K562 (cell line): ENCODE measurements around the gene DYNLT3. TPM values are rescaled to one million over a fixed set of nuclear protein-coding genes. Genes with fewer than 3 reads are reported as not detected.

Experiments used
- CBFB ChIP-seq: sonication (generic); formaldehyde crosslinking; IDR thresholded peaks from 2 replicates; pipeline ENCODE4 v1.4.0; 2020; ENCODE audit warnings: mild to moderate bottlenecking, missing genetic modification reagents
- CBX3 ChIP-seq, 2 experiments: IDR thresholded peaks; 1 replicate in 1 of 2; 2 replicates in 1 of 2; pipeline ENCODE4 v1.6.1; 2012; ENCODE audit warnings: inconsistent platforms in 2 of 2, low read length in 2 of 2, borderline replicate concordance in 1 of 2, control low read depth in 1 of 2
- FOXJ3 ChIP-seq: sonication (generic); formaldehyde crosslinking; IDR thresholded peaks from 2 replicates; pipeline ENCODE4 v1.4.0; 2020; ENCODE audit warnings: mild to moderate bottlenecking, missing genetic modification reagents
- HMG20A ChIP-seq: fragments of 450-650 bp; formaldehyde crosslinking; conservative IDR thresholded peaks from 2 replicates; pipeline ENCODE4 v1.4.0; 2020; ENCODE audit warnings: mild to moderate bottlenecking, mixed read lengths
- PHF20 ChIP-seq: fragments of 450-650 bp; IDR thresholded peaks from 2 replicates; pipeline ENCODE4 v1.6.1; 2018; ENCODE audit not compliant: partially characterized antibody
- POLR2B ChIP-seq: fragments of 450-650 bp; IDR thresholded peaks from 2 replicates; pipeline ENCODE4 v1.6.1; 2018; ENCODE audit warnings: low read depth; ENCODE audit not compliant: partially characterized antibody
- PRMT5 ChIP-seq: sonication (generic); formaldehyde crosslinking; IDR thresholded peaks from 2 replicates; pipeline ENCODE4 v1.5.0; 2020; ENCODE audit warnings: missing genetic modification reagents
- PURB ChIP-seq: sonication (generic); formaldehyde crosslinking; IDR thresholded peaks from 2 replicates; pipeline ENCODE4 v1.9.0; 2021; ENCODE audit warnings: low read depth, mild to moderate bottlenecking, missing genetic modification reagents
- RBBP5 ChIP-seq: fragments of 200-600 bp; sonication (generic); IDR thresholded peaks from 2 replicates; pipeline ENCODE4 v1.6.1; 2012; ENCODE audit warnings: borderline replicate concordance, mild to moderate bottlenecking, low read length, control low read depth, inconsistent platforms; ENCODE audit not compliant: insufficient read depth, poor library complexity, severe bottlenecking
- RCOR1 ChIP-seq, 2 experiments: IDR thresholded peaks; 2 replicates each; pipeline ENCODE4 v1.6.1; 2012; ENCODE audit warnings: low read depth in 2 of 2, low read length in 2 of 2, borderline replicate concordance in 1 of 2, improper control_type of control experiment in 1 of 2
- SMAD4 ChIP-seq: fragments of 250-450 bp; sonication (Bioruptor Pico); conservative IDR thresholded peaks from 2 replicates; pipeline ENCODE4 v1.8.0; 2021; ENCODE audit warnings: inconsistent platforms, mild to moderate bottlenecking, moderate library complexity
- STAT5A ChIP-seq: IDR thresholded peaks from 2 replicates; pipeline ENCODE4 v1.6.1; 2012; ENCODE audit warnings: low read length, inconsistent platforms, borderline replicate concordance
- TAF9B ChIP-seq: fragments of 450-650 bp; IDR thresholded peaks from 2 replicates; pipeline ENCODE4 v1.6.1; 2018; ENCODE audit warnings: mild to moderate bottlenecking; ENCODE audit not compliant: partially characterized antibody
- TEAD1 ChIP-seq, 2 experiments: fragments of 450-650 bp in 1 of 2; sonication (generic) in 1 of 2; formaldehyde crosslinking; IDR thresholded peaks; 2 replicates each; pipeline versions ENCODE4 v1.4.0 to v1.8.0; 2020 to 2022; ENCODE audit warnings: mild to moderate bottlenecking in 2 of 2, missing genetic modification reagents in 1 of 2
- ZNF354B ChIP-seq: fragments of 250-450 bp; sonication (Bioruptor Pico); IDR thresholded peaks from 2 replicates; pipeline ENCODE4 v1.4.0; 2020
- polyA plus RNA-seq, 8 experiments: library from polyadenylated mRNA; depleted of rRNA in 4 of 8; stranded (reverse) in 5 of 8; unstranded in 3 of 8; fragments of >200 nt; fragmentation: Nextera tagmentation in 2 of 8; fragmentation: Illumina TruSeq in 1 of 8; extraction: Ambion mirVana in 2 of 8; extraction: Trizol in 1 of 8; gene quantifications; 2 replicates each; pipeline versions ENCODE4 v1.2.1 to v1.2.3, GENCODE V29; 2011 to 2014; ENCODE audit warnings: inconsistent platforms in 1 of 8, missing spikeins in 1 of 8
- total RNA-seq, 7 experiments: library from RNA; depleted of rRNA in 6 of 7; stranded (reverse); fragments of >200 nt in 6 of 7; fragmentation: Illumina TruSeq in 2 of 7; extraction: Trizol in 2 of 7; gene quantifications; 2 replicates each; pipeline versions ENCODE4 v1.2.1 to v1.2.3, GENCODE V29; 2011 to 2021; ENCODE audit warnings: low replicate concordance in 1 of 7
- TF ChIP-seq, protein P1 (sequence below): fragments of 250-450 bp; sonication (Bioruptor Pico); IDR thresholded peaks from 2 replicates; pipeline ENCODE4 v1.4.0; 2020; ENCODE audit warnings: mild to moderate bottlenecking, moderate library complexity
- TF ChIP-seq, protein P2 (sequence below): IDR thresholded peaks from 3 replicates; pipeline ENCODE4 v1.6.1; 2011; ENCODE audit warnings: borderline replicate concordance, mild to moderate bottlenecking; ENCODE audit not compliant: insufficient read length, insufficient read depth
- TF ChIP-seq, protein P3 (sequence below): IDR thresholded peaks from 2 replicates; pipeline ENCODE4 v1.6.1; 2011; ENCODE audit warnings: borderline replicate concordance, low read depth, mild to moderate bottlenecking, moderate library complexity, low read length; ENCODE audit not compliant: insufficient read depth, poor library complexity, severe bottlenecking
- TF ChIP-seq, protein P4 (sequence below), 2 experiments: IDR thresholded peaks; 2 replicates each; pipeline ENCODE4 v1.6.1; 2011; ENCODE audit warnings: borderline replicate concordance in 1 of 2, control low read depth in 1 of 2, low read depth in 1 of 2, low read length in 1 of 2, mild to moderate bottlenecking in 1 of 2, mixed read lengths in 1 of 2, moderate library complexity in 1 of 2; ENCODE audit not compliant: insufficient read depth in 1 of 2, insufficient read length in 1 of 2, poor library complexity in 1 of 2, severe bottlenecking in 1 of 2; ENCODE audit errors: extremely low read depth in 1 of 2

The DYNLT3 gene
- total and polyA plus RNA-seq, 9 of the 15 experiments (the other 6 are each of a cell fraction or from before 2014, with no cell fraction given) = 4.5 to 17.5 (median 8.3) TPM

DNA sequence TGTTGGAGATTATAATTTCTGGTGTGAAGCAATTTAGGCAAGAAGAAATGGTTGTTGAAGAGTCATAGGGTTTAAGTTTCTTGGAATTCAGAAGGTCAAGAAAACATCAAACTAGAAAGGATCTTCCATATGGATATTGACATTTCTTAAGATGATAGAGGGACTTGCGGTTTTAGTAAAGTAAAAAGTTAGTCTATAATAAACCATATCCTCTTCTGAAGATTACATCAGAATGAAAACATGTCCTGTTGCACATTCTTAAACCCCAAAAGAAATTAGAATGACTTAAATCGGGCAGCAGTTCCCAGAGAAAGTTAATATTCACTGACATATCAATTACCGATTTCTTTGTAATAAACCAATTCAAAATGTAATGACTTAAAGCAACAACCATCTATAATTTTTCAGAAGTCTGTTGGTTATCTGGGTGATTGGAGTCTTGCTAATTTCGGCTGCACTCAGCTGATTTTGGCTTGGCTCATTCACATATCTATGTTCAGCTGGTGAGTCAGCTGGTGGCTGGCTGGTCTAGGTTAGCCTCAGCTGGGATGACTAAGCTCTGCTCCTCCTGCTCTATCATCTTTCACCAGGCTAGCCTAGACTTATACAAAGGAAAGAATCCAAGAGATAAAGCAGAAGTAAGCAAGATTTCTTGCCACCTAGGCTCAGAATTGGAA, 24.4 kb upstream of the DYNLT3 start (continued):
- TF ChIP-seq, protein P1, sequence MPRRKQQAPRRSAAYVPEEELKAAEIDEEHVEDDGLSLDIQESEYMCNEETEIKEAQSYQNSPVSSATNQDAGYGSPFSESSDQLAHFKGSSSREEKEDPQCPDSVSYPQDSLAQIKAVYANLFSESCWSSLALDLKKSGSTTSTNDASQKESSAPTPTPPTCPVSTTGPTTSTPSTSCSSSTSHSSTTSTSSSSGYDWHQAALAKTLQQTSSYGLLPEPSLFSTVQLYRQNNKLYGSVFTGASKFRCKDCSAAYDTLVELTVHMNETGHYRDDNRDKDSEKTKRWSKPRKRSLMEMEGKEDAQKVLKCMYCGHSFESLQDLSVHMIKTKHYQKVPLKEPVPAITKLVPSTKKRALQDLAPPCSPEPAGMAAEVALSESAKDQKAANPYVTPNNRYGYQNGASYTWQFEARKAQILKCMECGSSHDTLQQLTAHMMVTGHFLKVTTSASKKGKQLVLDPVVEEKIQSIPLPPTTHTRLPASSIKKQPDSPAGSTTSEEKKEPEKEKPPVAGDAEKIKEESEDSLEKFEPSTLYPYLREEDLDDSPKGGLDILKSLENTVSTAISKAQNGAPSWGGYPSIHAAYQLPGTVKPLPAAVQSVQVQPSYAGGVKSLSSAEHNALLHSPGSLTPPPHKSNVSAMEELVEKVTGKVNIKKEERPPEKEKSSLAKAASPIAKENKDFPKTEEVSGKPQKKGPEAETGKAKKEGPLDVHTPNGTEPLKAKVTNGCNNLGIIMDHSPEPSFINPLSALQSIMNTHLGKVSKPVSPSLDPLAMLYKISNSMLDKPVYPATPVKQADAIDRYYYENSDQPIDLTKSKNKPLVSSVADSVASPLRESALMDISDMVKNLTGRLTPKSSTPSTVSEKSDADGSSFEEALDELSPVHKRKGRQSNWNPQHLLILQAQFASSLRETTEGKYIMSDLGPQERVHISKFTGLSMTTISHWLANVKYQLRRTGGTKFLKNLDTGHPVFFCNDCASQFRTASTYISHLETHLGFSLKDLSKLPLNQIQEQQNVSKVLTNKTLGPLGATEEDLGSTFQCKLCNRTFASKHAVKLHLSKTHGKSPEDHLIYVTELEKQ (CRISPR knock-in tag) = no peak
- TF ChIP-seq TEAD1 (CRISPR knock-in tag; IDR thresholded peaks at IDR 0.05) = 0 out of 4 replicates have a peak, but pooled peaks of 1 of the 2 experiments have one; percentile 19
- TF ChIP-seq STAT5A = peak; percentile 46; the same call in 1 of the 2 replicates
- TF ChIP-seq PRMT5 (CRISPR knock-in tag) = no peak
- TF ChIP-seq TAF9B = peak; percentile 100
- TF ChIP-seq RBBP5 = no peak
- no peak for TF ChIP-seq PURB (CRISPR knock-in tag)
- TF ChIP-seq POLR2B = no peak
- no peak for TF ChIP-seq HMG20A (CRISPR knock-in tag)
- TF ChIP-seq CBFB (CRISPR knock-in tag) = no peak
- no peak for TF ChIP-seq ZNF354B (CRISPR knock-in tag)
- peak in 1 of 2 experiments; percentile 69; a peak in 1 of 4 replicates for TF ChIP-seq RCOR1 (IDR thresholded peaks at IDR 0.05; ENCODE audit: borderline replicate concordance in 1 of 2, low read depth in 2 of 2, low read length in 2 of 2)
- TF ChIP-seq, protein P2, sequence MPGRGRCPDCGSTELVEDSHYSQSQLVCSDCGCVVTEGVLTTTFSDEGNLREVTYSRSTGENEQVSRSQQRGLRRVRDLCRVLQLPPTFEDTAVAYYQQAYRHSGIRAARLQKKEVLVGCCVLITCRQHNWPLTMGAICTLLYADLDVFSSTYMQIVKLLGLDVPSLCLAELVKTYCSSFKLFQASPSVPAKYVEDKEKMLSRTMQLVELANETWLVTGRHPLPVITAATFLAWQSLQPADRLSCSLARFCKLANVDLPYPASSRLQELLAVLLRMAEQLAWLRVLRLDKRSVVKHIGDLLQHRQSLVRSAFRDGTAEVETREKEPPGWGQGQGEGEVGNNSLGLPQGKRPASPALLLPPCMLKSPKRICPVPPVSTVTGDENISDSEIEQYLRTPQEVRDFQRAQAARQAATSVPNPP = no peak
- TF ChIP-seq FOXJ3 (CRISPR knock-in tag) = no peak
- TF ChIP-seq, protein P3, sequence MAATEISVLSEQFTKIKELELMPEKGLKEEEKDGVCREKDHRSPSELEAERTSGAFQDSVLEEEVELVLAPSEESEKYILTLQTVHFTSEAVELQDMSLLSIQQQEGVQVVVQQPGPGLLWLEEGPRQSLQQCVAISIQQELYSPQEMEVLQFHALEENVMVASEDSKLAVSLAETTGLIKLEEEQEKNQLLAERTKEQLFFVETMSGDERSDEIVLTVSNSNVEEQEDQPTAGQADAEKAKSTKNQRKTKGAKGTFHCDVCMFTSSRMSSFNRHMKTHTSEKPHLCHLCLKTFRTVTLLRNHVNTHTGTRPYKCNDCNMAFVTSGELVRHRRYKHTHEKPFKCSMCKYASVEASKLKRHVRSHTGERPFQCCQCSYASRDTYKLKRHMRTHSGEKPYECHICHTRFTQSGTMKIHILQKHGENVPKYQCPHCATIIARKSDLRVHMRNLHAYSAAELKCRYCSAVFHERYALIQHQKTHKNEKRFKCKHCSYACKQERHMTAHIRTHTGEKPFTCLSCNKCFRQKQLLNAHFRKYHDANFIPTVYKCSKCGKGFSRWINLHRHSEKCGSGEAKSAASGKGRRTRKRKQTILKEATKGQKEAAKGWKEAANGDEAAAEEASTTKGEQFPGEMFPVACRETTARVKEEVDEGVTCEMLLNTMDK = no peak
- peak; percentile 60 for TF ChIP-seq SMAD4 (CRISPR knock-in tag)
- TF ChIP-seq, protein P4, sequence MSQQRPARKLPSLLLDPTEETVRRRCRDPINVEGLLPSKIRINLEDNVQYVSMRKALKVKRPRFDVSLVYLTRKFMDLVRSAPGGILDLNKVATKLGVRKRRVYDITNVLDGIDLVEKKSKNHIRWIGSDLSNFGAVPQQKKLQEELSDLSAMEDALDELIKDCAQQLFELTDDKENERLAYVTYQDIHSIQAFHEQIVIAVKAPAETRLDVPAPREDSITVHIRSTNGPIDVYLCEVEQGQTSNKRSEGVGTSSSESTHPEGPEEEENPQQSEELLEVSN (IDR thresholded peaks at IDR 0.05; ENCODE audit: borderline replicate concordance in 1 of 2, extremely low read depth in 1 of 2, insufficient read depth in 1 of 2, insufficient read length in 1 of 2, low read depth in 1 of 2, low read length in 1 of 2, poor library complexity in 1 of 2, severe bottlenecking in 1 of 2) = no peak
- TF ChIP-seq PHF20 = no peak
- TF ChIP-seq CBX3 (IDR thresholded peaks at IDR 0.05; ENCODE audit: borderline replicate concordance in 1 of 2, low read length in 2 of 2) = peak in 1 of 2 experiments; percentile 29; a peak in 1 of 3 replicates
